HG03045 (cell line): ENCODE results near the gene SMIM17.
"Not testable (repeated sequence)": the region's sequence is repeated elsewhere in the genome, so short reads cannot be mapped to it uniquely, and the experiment has no call there.

Source experiments
- ATAC-seq: cut with Tn5 transposase; IDR thresholded peaks from one replicate; pipeline ENCODE4 v1.9.1; 2021; ENCODE audit warnings: mild to moderate bottlenecking, moderate library complexity; ENCODE audit not compliant: unreplicated experiment

The SMIM17 gene

GRCh38 chr19:56654151-56654550, 11.2 kb downstream of the SMIM17 start:
- no peak for ATAC-seq

- ATAC-seq, result no peak
Observed at GRCh38 chr19:56660381-56661107, 17.6 kb downstream of the SMIM17 start.

GRCh38 chr19:56661248-56661647, 18.3 kb downstream of the SMIM17 start:
- ATAC-seq, result no peak

GRCh38 chr19:56663931-56664500, 21.1 kb downstream of the SMIM17 start:
- no peak for ATAC-seq

GRCh38 chr19:56664511-56664910, 21.6 kb downstream of the SMIM17 start:
- ATAC-seq, result no peak

- no peak for ATAC-seq
Observed at GRCh38 chr19:56667311-56667870, 24.4 kb downstream of the SMIM17 start.

GRCh38 chr19:56668676-56669075, 25.7 kb downstream of the SMIM17 start:
- ATAC-seq, result no peak

GRCh38 chr19:56670401-56670960, 27.5 kb downstream of the SMIM17 start:
- no peak for ATAC-seq

GRCh38 chr19:56670961-56671612, 28.1 kb downstream of the SMIM17 start:
- ATAC-seq, result no peak

- ATAC-seq, result no peak
Observed at GRCh38 chr19:56671613-56671994, 28.6 kb downstream of the SMIM17 start, which contains the start of gene ZNF835. Gene ZNF835 (minus strand): TSS chr19:56671757. CDS start chr19:56665198, 6,559 bp downstream.

- ATAC-seq, result not testable (repeated sequence)
Observed at GRCh38 chr19:56672610-56673009, 29.7 kb downstream of the SMIM17 start.

GRCh38 chr19:56678205-56678604, 35.2 kb downstream of the SMIM17 start:
- no peak for ATAC-seq

- no peak for ATAC-seq
Observed at GRCh38 chr19:56681702-56682101, 38.7 kb downstream of the SMIM17 start.

- no peak for ATAC-seq
Observed at GRCh38 chr19:56683116-56683515, 40.2 kb downstream of the SMIM17 start.

GRCh38 chr19:56687031-56687430, 44.1 kb downstream of the SMIM17 start:
- no peak for ATAC-seq

GRCh38 chr19:56689198-56689597, 46.2 kb downstream of the SMIM17 start:
- no peak for ATAC-seq

- no peak for ATAC-seq
Observed at GRCh38 chr19:56690670-56691069, 47.7 kb downstream of the SMIM17 start.

GRCh38 chr19:56692206-56692895, 49.4 kb downstream of the SMIM17 start:
- ATAC-seq, result no peak

- no peak for ATAC-seq
Observed at GRCh38 chr19:56699552-56699951, 56.6 kb downstream of the SMIM17 start.

GRCh38 chr19:56701895-56702294, 58.9 kb downstream of the SMIM17 start:
- ATAC-seq, result no peak

- no peak for ATAC-seq
Observed at GRCh38 chr19:56705939-56706338, 63.0 kb downstream of the SMIM17 start.
